ENCODE results near the gene PDX1. TPM values are rescaled to one million over a fixed set of nuclear protein-coding genes. Genes with fewer than 3 reads are reported as not detected.
"Not testable (repeated sequence)": the region's sequence is repeated elsewhere in the genome, so short reads cannot be mapped to it uniquely, and the experiment has no call there.

PDX1 gene
- total RNA-seq, 1 donor from 2014 or later: not detected

- intact Hi-C loops (cut with micrococcal nuclease): loop anchor here (2.0 kb wide), 2 partner anchors 16 to 28 kb away; no protein-coding TSS in a partner anchor
- no peaks in the 10 kb centered on the region for H3K9me3 Mint-ChIP-seq
- DNase-seq (ENCODE audit: low spot score): no peak
- H3K4me3 Mint-ChIP-seq (ENCODE audit: low read depth): peak overlapping the region; percentile 66
- H3K27me3 Mint-ChIP-seq (ENCODE audit: low read depth): peaks cover 68% of the 10 kb centered on the region
- H3K36me3 Mint-ChIP-seq (ENCODE audit: low read depth): no peaks in the 10 kb centered on the region
- H3K27ac Mint-ChIP-seq: no peak overlapping the region
- H3K4me1 Mint-ChIP-seq (ENCODE audit: low read depth): peaks cover 9% of the 10 kb centered on the region
These were observed 34.6 kb downstream of the PDX1 start for GRCh38 chr13:27954406-27954851.

GRCh38 chr13:27955014-27955591 lies 35.3 kb downstream of the PDX1 start:
- no peak for DNase-seq (ENCODE audit: low spot score)
- intact Hi-C loops (cut with micrococcal nuclease): loop anchor here (2.0 kb wide), 2 partner anchors 16 to 28 kb away; no protein-coding TSS in a partner anchor
- Mint-ChIP-seq H3K27ac (no peak overlapping the region), H3K36me3 (ENCODE audit: low read depth) (no peaks in the 10 kb centered on the region), H3K4me3 (ENCODE audit: low read depth) (no peak overlapping the region), H3K4me1 (ENCODE audit: low read depth) (peaks cover 11% of the 10 kb centered on the region), H3K27me3 (ENCODE audit: low read depth) (peaks cover 71% of the 10 kb centered on the region), H3K9me3 (no peaks in the 10 kb centered on the region)

GRCh38 chr13:27956576-27957300 lies 36.9 kb downstream of the PDX1 start:
- Mint-ChIP-seq H3K9me3 (no peaks in the 10 kb centered on the region), H3K27ac (no peak overlapping the region), H3K27me3 (ENCODE audit: low read depth) (peaks cover 80% of the 10 kb centered on the region), H3K4me3 (ENCODE audit: low read depth) (no peak overlapping the region), H3K36me3 (ENCODE audit: low read depth) (no peaks in the 10 kb centered on the region), H3K4me1 (ENCODE audit: low read depth) (peaks cover 15% of the 10 kb centered on the region)
- intact Hi-C loops (cut with micrococcal nuclease): no loop called here
- DNase-seq (ENCODE audit: low spot score): no peak

GRCh38 chr13:27959976-27960361 lies 40.2 kb downstream of the PDX1 start:
- Mint-ChIP-seq H3K4me1 (ENCODE audit: low read depth) (peaks cover 6% of the 10 kb centered on the region), H3K27ac (no peak overlapping the region), H3K4me3 (ENCODE audit: low read depth) (peak overlapping the region; percentile 57), H3K27me3 (ENCODE audit: low read depth) (peaks cover 87% of the 10 kb centered on the region), H3K36me3 (ENCODE audit: low read depth) (no peaks in the 10 kb centered on the region), H3K9me3 (no peaks in the 10 kb centered on the region)
- intact Hi-C loops (cut with micrococcal nuclease): no loop called here
- no peak for DNase-seq (ENCODE audit: low spot score)

- H3K4me1 Mint-ChIP-seq (ENCODE audit: low read depth): peaks cover 6% of the 10 kb centered on the region
- H3K4me3 Mint-ChIP-seq (ENCODE audit: low read depth): peak overlapping the region; percentile 57
- intact Hi-C loops (cut with micrococcal nuclease): no loop called here
- H3K27me3 Mint-ChIP-seq (ENCODE audit: low read depth): peaks cover 87% of the 10 kb centered on the region
- H3K9me3 Mint-ChIP-seq: no peaks in the 10 kb centered on the region
- no peaks in the 10 kb centered on the region for H3K36me3 Mint-ChIP-seq (ENCODE audit: low read depth)
- DNase-seq (ENCODE audit: low spot score): no peak
- H3K27ac Mint-ChIP-seq: no peak overlapping the region
These were observed 40.8 kb downstream of the PDX1 start for GRCh38 chr13:27960362-27961226.

- intact Hi-C loops (cut with micrococcal nuclease): no loop called here
- Mint-ChIP-seq H3K27me3 (ENCODE audit: low read depth) (peaks cover 87% of the 10 kb centered on the region), H3K36me3 (ENCODE audit: low read depth) (no peaks in the 10 kb centered on the region), H3K4me1 (ENCODE audit: low read depth) (peaks cover 6% of the 10 kb centered on the region), H3K9me3 (no peaks in the 10 kb centered on the region), H3K27ac (no peak overlapping the region), H3K4me3 (ENCODE audit: low read depth) (no peak overlapping the region)
- no peak for DNase-seq (ENCODE audit: low spot score)
These were observed 41.7 kb downstream of the PDX1 start for GRCh38 chr13:27961227-27962085.

- no peak overlapping the region for H3K4me3 Mint-ChIP-seq (ENCODE audit: low read depth)
- intact Hi-C loops (cut with micrococcal nuclease): no loop called here
- H3K27ac Mint-ChIP-seq: no peak overlapping the region
- DNase-seq (ENCODE audit: low spot score): no peak
- H3K4me1 Mint-ChIP-seq (ENCODE audit: low read depth): peaks cover 6% of the 10 kb centered on the region
- no peaks in the 10 kb centered on the region for H3K36me3 Mint-ChIP-seq (ENCODE audit: low read depth)
- peaks cover 86% of the 10 kb centered on the region for H3K27me3 Mint-ChIP-seq (ENCODE audit: low read depth)
- H3K9me3 Mint-ChIP-seq: no peaks in the 10 kb centered on the region
These were observed 42.5 kb downstream of the PDX1 start for GRCh38 chr13:27962128-27962841.

GRCh38 chr13:27962982-27963381 lies 43.2 kb downstream of the PDX1 start:
- Mint-ChIP-seq H3K36me3 (ENCODE audit: low read depth) (no peaks in the 10 kb centered on the region), H3K27me3 (ENCODE audit: low read depth) (peaks cover 89% of the 10 kb centered on the region), H3K27ac (no peak overlapping the region), H3K9me3 (no peaks in the 10 kb centered on the region), H3K4me3 (ENCODE audit: low read depth) (no peak overlapping the region), H3K4me1 (ENCODE audit: low read depth) (peaks cover 6% of the 10 kb centered on the region)
- DNase-seq (ENCODE audit: low spot score): no peak
- intact Hi-C loops (cut with micrococcal nuclease): no loop called here

- H3K4me3 Mint-ChIP-seq (ENCODE audit: low read depth): no peak overlapping the region
- intact Hi-C loops (cut with micrococcal nuclease): no loop called here
- H3K27me3 Mint-ChIP-seq (ENCODE audit: low read depth): peaks cover 85% of the 10 kb centered on the region
- H3K4me1 Mint-ChIP-seq (ENCODE audit: low read depth): peaks cover 6% of the 10 kb centered on the region
- H3K27ac Mint-ChIP-seq: no peak overlapping the region
- no peaks in the 10 kb centered on the region for H3K36me3 Mint-ChIP-seq (ENCODE audit: low read depth)
- no peak for DNase-seq (ENCODE audit: low spot score)
- H3K9me3 Mint-ChIP-seq: no peaks in the 10 kb centered on the region
These were observed 43.7 kb downstream of the PDX1 start for GRCh38 chr13:27963491-27963890.

- H3K27ac Mint-ChIP-seq; H3K9me3 Mint-ChIP-seq; DNase-seq (ENCODE audit: low spot score); intact Hi-C loops (cut with micrococcal nuclease); H3K4me3 Mint-ChIP-seq (ENCODE audit: low read depth); H3K4me1 Mint-ChIP-seq (ENCODE audit: low read depth); H3K36me3 Mint-ChIP-seq (ENCODE audit: low read depth): not testable (repeated sequence)
- peaks cover 81% of the 10 kb centered on the region for H3K27me3 Mint-ChIP-seq (ENCODE audit: low read depth)
These were observed 44.4 kb downstream of the PDX1 start for GRCh38 chr13:27964206-27964605.

- H3K9me3 Mint-ChIP-seq: no peaks in the 10 kb centered on the region
- peaks cover 6% of the 10 kb centered on the region for H3K4me1 Mint-ChIP-seq (ENCODE audit: low read depth)
- H3K27ac Mint-ChIP-seq: no peak overlapping the region
These were observed 45.0 kb downstream of the PDX1 start for GRCh38 chr13:27964741-27965323.

More at GRCh38 chr13:27964741-27965323, 45.0 kb downstream of the PDX1 start:
- H3K4me3 Mint-ChIP-seq (ENCODE audit: low read depth): no peak overlapping the region
- no peak for DNase-seq (ENCODE audit: low spot score)
- H3K27me3 Mint-ChIP-seq (ENCODE audit: low read depth): peaks cover 81% of the 10 kb centered on the region
- intact Hi-C loops (cut with micrococcal nuclease): loop anchor here (5.0 kb wide), 1 partner anchor 143 kb away; no protein-coding TSS in a partner anchor
- no peaks in the 10 kb centered on the region for H3K36me3 Mint-ChIP-seq (ENCODE audit: low read depth)
